ENCODE data around the gene BICC1.

DNA sequence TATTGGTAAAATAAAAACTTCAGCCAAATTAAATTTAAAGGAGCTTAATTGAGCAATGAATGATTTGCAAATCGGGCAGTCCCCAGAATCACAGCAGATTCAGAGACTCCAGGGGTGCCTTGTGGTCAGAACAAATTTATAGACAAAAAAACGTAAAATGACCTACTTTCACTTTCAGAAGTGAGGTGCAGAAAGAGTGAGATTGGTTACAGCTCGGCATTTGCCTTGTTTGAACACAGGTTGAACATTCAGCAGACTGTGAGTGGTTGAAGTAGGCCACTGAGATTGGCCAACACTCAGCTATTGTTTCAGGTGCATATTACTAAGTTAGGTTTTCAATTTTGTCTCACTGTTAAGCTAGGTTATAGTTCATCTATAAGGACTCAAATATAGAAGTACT is 153.4 kb downstream of the BICC1 start:
- TF ChIP-seq, protein P1, sequence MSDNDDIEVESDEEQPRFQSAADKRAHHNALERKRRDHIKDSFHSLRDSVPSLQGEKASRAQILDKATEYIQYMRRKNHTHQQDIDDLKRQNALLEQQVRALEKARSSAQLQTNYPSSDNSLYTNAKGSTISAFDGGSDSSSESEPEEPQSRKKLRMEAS (IDR thresholded peaks at IDR 0.05; ENCODE audit: low read depth, low read length): no peak
- TF ChIP-seq, protein P2, sequence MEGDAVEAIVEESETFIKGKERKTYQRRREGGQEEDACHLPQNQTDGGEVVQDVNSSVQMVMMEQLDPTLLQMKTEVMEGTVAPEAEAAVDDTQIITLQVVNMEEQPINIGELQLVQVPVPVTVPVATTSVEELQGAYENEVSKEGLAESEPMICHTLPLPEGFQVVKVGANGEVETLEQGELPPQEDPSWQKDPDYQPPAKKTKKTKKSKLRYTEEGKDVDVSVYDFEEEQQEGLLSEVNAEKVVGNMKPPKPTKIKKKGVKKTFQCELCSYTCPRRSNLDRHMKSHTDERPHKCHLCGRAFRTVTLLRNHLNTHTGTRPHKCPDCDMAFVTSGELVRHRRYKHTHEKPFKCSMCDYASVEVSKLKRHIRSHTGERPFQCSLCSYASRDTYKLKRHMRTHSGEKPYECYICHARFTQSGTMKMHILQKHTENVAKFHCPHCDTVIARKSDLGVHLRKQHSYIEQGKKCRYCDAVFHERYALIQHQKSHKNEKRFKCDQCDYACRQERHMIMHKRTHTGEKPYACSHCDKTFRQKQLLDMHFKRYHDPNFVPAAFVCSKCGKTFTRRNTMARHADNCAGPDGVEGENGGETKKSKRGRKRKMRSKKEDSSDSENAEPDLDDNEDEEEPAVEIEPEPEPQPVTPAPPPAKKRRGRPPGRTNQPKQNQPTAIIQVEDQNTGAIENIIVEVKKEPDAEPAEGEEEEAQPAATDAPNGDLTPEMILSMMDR (IDR thresholded peaks at IDR 0.05; ENCODE audit: low read depth, low read length): no peak
- no peak for TF ChIP-seq MYC (IDR thresholded peaks at IDR 0.05; ENCODE audit: low read depth, low read length)
